DMS53 treated with DMSO at 0.1 percent for 48 hours (cell line): ENCODE measurements around the gene CDH6.

Experiments used
- DNase-seq: peaks from one replicate; lab custom pipeline; 2025; ENCODE audit not compliant: unreplicated experiment; lab: John Stamatoyannopoulos, UW

CDH6 gene

DNA sequence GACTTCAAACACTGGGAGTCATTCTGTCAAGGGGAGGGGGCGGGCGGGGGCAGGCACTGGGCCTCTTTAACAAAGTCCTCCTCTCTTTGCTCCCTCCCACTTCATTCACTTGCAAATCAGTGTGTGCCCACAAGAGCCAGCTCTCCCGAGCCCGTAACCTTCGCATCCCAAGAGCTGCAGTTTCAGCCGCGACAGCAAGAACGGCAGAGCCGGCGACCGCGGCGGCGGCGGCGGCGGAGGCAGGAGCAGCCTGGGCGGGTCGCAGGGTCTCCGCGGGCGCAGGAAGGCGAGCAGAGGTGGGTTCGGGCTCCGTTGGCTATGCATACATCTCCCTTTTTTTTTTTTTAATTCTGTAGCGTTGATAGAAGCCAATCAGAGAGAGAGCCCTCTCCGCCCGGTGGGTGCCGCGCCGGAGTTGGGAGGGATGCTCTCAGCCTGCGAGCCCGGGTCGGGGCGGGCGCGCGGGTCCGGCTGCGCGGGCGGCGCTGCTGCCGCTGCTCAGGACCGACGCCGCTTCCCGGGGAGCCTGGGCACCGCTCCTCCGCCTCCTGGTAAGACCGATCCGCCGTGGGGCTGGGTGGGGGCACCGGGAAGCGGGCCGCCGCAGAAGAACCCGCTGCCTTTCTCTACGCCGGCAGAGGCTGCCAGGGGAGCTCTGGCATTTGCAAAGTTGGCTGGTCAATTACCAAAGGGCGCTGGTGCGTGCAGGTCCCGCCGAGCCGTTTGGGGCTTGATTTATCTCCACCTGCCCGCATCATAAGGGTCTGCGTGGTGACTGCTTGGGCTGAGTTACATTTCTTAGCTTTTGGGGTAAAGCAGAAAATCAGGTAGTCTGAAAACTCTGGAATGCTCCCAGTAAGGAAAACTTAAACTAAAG is at the start of gene CDH6:
CDH6 (plus strand) TSS at position 96 of the 877 bp plus-strand sequence. CDS start 73,788 bp downstream, outside the sequence.
- DNase-seq: no peak

DNA sequence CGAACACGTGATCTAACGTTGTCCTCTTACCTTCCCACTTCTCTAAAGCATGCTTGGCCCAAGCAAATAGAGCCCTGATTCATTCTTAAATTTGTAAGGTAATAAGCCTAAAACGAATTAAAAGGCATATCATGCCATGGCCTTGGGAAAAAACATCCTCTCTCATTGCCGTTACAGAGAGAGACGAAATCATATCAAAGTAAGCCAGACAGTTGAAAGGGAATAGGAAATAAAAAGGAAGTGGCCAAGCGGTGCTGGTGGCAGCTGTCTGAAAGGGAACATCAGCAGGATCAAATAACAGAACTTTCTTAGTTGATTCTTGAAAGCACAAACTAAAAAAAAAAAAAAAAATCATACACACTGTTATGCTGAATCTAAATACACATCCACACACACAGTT is 49.1 kb upstream of the CDH6 start:
- no peak for DNase-seq

DNA sequence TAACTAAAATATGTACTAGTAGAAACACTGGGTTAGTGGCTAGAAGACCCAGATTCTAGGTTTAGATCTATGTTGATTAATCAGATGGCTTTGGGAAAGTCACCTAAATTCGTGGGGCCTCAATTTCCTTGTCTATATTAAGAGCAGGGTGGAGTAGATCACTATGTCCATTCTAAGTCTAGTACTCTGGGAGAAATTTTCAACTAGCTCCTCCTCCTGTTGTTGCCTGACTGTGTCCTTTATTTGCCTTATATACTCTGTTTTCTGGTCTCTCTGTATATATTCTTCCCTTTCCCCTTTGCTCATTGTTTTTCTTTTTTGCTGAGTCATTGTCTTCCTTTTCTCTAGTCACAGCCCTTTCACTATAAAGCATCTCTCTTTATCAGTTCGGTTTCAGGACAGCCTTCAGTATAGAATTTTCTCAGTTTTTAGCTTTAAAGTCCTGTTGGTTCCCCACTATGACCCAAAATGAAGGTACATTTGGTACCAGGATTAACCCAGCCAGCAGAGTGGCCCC is 44.5 kb upstream of the CDH6 start:
- DNase-seq: peak; percentile 5

DNA sequence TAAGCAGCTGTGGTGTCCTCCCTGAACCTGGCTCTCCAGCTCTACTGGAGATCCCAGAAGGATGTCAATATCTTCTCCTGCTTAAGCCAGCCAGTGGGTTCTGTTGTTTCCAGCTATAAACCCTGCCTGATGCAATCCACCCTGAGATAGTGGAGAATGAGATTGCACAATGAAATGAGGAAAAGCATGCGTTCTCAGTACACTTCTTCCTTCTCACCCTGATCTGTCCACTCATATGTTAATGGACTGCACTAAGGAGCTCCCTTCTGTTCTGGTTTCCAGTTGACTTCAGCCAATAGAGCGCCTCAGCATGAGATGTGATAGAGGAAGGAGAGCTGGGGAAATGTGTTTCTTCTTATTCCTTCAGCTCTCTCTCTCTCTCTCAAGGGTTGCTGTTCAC is 40.0 kb upstream of the CDH6 start:
- no peak for DNase-seq

DNA sequence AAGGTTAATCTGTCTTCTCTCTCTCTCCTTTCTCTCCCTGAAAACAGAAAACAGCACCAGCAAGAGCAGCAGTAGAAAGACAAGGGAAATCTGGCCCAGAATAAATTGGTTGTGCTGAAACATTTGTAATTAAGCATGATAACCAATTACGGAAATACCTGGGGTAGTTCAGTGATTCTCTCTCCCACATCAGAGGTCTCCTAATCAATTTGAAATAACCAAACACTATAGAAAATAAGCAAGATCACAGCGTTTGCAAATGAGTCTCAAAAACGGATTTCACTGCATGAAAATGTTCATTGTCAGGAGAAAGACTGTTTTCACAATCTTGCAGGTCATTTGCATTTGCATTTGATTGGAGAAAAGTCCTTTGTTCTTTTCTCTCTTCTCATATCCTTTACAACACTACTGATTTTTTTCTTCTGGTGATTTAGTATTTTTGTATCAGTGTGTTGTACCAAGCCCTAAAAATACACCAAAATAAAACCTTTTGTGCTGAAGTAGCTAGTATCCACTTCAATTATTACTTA is 36.8 kb upstream of the CDH6 start:
- no peak for DNase-seq

DNA sequence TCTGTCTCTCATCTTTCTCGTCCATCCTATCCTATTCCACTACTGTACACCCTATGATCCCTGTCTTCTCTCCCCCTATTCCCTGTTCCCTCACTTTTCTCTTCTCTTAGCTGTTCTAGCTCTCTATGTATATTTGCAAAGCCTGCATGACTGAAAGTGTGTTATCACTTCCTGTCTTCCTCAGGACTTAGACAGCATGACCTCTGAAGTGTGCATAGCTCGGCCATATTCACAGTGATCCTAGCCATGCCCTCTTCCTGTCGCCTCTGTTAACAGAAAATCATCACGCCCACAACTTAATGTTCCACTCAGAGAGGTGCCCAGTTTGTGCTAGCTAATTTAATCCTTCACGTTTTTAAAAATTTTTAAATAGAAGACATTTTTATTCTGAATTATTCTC is 35.8 kb upstream of the CDH6 start:
- DNase-seq: peak; percentile 33

DNA sequence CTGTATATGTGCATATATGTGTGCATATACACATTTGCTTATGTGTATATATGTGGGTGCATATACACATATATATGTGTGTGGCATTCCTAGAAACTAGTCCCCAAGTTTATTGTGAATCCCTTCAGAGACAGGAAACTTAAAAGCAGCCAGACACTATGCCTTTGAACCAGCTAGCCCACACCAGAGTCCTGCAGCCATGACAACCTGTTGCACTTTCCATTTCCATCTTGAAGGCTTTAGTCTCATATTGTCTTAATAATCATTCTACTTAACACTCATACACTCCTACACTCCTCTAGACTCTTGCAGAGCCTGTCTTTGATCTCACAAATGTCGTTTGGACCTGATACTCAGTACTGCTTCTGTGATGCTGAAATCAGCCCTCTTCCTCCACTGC is 34.8 kb upstream of the CDH6 start:
- no peak for DNase-seq

DNA sequence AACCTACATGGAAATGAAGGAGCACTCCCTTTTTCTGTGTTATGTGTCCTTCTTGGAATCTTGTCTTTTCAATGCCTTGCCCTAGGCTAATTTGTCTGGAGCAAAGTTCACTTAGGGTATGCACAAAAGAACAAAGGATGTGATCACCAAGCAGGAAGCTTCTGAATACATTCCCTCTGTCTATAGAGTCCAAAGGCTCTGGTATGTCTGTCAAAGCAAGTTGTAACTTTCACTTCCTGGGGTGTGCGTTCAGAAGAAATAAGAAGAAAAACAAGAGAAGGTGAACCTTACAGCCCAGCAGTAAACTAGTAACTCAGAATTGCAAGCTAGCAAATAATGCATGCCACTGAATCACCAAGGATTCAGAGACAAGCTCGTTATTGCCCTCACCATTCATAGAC is 31.7 kb upstream of the CDH6 start:
- no peak for DNase-seq

DNA sequence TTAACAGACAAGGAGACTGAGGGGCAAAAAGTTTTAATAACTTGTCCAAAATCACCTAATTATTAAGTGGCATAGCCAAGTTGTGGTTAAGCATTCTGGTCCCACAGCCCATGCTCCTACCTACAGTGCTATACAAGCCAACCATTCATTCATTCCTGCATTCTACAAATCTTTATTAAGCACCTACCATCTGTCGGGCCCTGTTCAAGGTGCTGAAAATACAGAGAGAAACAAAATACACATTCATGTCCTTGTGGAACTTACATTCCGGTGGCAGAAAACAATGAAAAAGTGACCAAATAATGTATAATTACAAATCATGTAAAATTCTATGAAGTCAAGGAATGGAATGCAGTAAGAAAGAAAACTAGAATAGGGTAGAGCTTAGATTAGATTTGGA is 27.8 kb upstream of the CDH6 start:
- no peak for DNase-seq

DNA sequence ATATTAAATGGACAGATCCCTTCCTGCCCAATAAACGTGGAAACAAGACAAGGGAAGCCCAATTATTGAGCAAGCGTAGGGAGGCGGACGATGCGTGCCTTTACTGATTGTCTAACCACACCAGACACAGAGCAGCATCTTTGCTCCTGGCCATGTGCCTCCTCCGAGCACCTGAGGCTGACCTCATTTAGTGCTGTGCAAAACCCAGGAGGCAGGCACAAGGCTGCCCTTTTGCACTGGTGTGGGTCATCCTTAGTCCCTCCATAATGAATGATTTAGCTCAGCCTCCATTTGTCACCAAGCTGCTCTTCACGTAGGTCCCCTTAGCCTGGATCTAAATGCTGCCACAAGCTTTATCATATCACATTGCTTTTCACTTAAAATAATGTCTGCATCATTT is 24.1 kb upstream of the CDH6 start:
- DNase-seq: no peak

DNA sequence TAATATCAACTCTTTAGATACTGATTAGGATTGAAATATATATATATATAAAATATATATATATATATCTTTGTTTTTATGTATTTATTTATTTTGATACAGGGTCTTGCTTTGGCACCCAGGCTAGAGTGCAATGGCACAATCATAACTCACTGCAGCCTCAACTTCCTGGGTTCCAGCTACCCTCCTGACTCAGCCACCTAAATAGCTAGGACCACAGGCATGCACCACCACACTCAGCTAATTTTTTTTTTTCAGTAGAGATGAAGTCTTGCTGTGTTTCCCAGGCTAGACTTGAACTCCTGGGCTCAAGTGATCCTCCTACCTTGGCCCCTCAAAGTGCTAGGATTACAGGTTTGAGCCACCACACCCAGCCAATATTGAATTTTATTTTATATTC is 20.6 kb upstream of the CDH6 start:
- no peak for DNase-seq

DNA sequence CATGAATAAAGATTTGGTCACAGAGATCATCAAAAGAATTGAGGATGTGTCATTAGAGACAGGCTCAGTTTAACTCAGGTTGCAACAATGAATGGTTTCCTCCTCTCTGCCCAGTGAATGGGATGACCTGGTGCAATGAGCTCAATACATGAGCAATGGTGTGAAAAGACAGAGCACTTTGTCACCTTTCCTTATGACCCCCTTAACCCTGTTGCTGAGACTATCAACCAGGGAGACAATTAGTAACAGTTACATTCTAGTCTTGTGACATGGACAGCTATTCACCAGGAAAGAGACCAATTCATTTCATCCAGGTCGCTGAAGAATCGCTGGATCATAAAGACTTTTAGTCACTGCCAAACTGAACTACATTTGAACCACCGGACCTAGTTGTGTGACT is 19.9 kb upstream of the CDH6 start:
- no peak for DNase-seq

DNA sequence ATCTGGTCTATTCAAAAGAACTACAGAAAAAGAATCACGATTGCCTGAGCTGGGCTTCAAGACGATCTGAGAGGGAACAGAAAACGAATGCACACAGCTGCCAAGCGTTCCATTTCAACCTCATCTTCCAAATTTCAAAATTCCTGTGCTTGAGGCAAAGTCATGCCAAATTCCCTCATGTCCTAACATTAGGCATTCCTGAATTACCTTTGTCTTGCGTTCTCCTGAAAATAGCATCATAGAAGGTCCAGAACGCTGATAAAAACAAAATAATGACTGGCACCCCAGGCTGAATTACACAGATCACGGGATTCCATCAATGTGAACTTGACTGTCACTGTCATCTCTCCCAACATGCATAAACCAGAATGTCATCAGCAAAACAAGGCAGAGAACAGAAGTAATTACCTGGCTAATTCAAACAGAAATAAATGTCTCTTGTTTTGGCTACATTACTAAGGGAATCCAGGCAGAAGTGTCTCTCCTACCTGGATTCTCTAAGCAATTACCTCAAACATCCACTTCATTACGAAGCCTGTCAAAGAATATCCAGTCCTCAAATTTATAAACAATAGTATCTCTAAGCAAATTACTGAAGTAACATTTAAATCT is 12.0 kb upstream of the CDH6 start:
- no peak for DNase-seq

DNA sequence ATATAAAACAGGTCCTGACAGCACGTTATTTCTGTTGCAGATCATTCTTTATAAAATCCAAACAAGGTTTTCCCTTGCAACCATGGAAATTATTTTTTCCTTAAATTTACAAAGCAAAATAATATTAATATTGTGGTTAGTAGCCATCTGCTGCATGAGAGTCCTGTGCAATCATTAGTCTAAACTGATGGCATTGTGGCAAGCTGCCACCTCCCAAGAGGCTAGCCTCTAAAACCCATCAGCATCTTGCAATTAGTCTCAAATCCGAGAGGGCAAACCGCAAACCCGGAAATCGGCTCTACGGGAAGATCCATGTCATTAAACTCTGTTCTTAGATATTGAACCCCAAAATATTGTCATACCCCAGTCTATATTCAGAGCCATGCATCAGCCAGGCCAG is 11.3 kb upstream of the CDH6 start:
- no peak for DNase-seq

DNA sequence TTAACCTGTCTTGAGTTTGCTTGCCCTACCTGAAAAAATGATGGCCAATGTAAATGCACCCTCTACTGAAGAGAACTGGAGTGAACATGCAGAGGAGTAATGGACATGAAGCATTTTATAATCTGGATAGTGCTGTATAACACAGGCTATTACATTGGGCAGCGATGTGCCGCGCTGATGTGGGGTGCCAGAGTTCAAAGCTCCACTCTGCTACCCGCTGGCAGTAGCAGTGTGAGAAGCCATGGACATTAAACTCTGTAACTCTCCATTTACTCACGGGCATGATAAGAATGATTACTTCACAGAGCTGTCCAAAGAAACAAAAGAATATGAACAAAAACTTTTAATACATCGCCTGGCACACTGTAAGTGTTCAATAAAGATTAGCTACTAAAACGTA is 7.5 kb upstream of the CDH6 start:
- DNase-seq: no peak

DNA sequence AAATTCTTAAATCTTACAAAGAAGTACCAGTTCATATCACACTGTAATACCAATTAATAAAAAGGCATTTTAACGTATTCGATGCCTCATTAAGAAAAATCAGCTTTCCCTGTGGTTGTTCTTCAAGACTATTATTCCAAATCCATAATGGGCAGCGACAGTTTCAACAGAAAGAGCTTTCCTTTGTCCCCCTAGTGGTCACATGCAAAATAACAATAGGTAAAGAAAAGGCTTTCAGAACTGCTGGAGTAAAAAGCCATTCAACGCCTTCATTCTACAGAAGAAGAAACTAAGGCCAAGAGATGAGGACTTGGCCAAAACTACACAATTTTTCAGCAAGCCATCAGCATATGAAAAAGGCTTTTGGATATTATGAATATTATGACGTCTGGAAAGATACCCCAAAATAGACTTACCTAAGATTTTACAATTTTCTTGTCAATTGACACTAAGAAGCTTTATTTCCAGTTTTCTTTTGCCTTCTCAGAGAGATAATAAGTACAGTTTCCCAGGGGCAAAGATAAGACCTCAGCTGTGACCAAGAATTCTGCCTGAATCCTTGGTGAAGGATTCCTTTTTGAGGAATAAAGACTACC is 6.7 kb upstream of the CDH6 start:
- no peak for DNase-seq

DNA sequence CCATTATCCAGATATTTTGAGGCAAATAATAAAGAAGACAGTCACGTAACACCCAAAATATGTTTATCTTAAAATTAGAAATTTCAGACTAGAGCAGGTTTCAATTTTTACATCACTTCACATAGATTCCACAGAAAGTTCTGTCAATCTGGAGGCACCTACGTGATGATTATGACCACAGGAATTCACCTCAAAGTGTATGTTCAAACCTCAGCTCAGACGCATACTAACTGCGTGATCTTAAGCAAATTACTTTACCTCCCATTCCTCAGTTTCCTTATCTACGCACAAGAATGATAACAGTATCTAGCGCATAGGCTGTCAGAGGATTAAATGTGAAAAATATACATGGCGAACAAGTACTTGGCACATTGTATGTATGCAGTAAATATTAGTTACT is 5.9 kb upstream of the CDH6 start:
- no peak for DNase-seq

DNA sequence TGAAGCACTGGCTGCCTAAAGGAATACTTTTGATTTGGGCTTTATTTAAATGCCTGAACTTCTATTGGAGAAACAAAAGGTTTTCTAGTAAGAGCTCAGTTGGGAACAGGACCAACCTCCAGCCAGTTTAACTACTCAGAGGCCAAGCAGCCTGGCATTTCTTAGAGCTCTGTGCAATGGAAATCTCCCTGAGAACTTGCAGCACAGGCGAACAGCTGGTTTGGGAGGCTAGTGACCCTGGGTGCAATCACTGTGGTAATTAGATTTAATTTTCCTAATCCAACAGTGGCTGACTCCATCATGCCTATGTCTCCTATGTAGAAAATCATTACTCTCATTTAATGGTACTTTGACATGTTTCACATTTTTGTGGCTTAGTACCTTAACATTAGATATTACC is 1.0 kb upstream of the CDH6 start:
- DNase-seq: no peak

DNA sequence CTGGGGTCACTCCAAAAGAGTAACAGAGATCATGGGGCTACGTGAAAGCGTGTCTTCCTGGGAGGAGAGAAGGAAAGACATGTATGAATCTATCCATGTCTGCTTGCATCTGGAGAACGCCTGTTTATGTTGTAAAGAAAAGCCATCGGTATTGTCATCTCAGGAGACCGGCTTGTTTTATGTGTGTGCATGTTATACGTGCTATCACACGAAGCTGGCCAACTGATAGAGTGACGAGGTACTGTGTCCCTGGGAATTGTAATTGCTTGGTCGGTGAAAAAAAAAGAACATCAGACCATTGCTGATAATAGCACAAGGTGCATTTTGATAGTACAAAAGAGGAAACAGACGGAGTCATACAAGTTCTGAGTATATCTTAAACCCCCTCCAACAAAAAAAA is 370 bp upstream of the CDH6 start:
- no peak for DNase-seq

DNA sequence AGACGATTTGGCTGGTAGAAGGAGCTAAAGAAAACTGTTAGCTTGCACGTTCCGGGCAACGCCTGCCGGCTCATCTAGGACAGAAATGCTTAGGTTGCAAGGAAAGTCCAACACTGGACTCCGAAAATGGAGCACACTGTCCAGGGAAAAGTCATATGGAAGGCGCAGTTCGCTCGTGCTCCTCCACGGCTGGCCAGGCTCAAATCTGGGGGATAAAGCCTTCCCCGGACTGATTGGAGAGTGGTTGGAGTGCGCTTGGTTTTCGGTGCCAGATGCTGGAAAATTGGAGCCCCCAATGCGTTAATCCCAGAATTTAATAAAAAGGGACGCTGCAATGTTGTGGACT is 955 bp downstream of the CDH6 start:
- no peak for DNase-seq

DNA sequence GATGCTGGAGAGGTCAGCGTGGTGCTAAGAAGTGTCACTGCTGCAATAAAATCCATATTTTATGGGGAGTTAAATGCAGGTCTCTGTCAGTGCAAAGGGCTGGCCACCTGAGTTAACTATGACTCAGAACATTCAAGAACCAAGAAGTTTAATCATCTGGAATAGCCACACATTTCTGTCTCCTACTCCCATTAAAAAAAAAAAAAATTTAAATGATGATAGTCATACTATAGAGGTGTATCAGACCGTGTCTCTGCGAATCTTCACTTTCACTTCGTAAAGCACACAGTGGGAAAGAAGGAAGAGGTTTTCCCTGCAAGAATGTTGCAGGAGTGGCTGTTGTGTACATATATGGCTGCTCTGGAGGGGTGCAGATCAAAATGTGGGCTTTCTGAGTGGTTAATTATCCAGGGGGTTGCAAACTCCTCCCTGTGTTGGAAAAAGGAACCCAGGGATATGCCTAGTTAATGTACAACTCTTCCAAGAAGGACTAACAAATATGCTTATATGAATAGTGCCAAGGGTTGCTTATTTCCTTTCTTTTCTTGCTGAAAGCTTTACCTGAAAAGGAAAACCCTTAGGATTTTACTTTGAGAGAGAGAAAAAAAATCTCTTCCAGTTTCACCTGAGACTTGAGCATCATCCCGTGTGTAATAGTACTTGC is 1.5 kb downstream of the CDH6 start:
- DNase-seq: no peak
